Endometrial microvascular endothelial cells (primary cell): Measurements from ENCODE around the gene AMT. TPM values are rescaled to one million over a fixed set of nuclear protein-coding genes. Genes with fewer than 3 reads are reported as not detected.
"Not testable (repeated sequence)": the region's sequence is repeated elsewhere in the genome, so short reads cannot be mapped to it uniquely, and the experiment has no call there.

Experiments
- in situ Hi-C: cut with HindIII; loops from 2 replicates; pipeline ENCODE4 v1.10.0; 2017; ENCODE audit warnings: low sequenced_read_pairs, low pct_unique_long_range_greater_than_20kb; ENCODE audit errors: inconsistent ontology term
- total RNA-seq: library from RNA; depleted of rRNA; stranded (reverse); fragments of >200 nt; gene quantifications from one replicate; pipeline ENCODE4 v1.2.3, GENCODE V29; 2015; ENCODE audit errors: inconsistent ontology term

Gene AMT
- total RNA-seq, 1 donor from 2014 or later = not detected

DNA sequence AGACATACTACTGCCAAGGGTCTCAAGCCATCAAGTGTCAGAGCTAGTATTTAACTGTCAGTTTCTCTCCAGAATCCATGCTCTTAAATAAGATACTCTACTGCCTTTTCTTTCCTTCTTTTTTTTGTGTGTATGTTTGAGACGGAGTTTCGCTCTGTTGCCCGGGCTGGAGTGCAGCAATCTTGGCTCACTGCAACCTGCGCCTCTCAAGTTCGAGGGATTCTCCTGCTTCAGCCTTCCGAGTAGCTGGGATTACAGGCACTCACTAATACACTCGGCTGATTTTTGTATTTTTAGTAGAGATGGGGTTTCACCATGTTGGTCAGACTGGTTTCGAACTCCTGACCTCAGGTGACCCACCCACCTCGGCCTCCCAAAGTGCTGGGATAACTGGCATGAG is 16.7 kb downstream of the AMT start:
- in situ Hi-C loops = not testable (repeated sequence)

DNA sequence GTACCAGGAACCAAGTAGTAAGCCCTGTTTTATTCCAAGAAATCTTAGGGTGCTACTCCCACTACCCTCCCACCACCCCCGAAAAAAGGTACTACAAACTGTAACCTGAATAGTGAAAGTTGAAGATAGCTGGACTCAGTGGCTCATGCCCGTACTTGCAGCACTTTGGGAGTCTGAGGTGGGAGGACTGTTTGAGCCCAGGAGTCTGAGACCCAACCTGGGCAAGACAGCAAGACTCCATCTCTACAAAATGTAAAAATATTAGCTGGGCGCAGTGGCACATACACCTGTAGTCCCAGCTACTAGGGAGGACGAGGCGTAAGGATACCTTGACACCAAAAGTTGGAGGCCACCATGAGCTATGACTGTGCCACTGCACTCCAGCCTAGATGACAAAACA is 18.4 kb downstream of the AMT start:
- in situ Hi-C loops = no loop called here

DNA sequence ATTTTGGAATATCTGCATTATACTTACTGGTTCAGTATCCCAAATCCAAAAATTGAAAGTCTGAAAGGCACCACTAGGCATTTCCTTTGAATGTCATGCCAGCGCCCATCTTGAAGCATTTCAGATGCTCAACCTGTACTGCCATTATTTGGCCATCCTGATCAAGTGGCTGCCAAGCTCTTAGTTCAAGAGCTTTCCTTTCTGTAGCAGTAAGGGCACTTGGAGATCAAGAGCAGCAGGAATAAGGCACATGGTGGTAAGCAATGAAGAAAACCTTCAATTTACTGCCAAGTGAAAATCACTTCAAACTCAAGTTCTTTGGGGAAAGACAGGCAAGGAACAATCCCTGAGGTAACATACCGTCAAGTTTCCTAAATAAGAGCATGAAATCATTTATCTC is 20.5 kb downstream of the AMT start:
- in situ Hi-C loops = no loop called here

DNA sequence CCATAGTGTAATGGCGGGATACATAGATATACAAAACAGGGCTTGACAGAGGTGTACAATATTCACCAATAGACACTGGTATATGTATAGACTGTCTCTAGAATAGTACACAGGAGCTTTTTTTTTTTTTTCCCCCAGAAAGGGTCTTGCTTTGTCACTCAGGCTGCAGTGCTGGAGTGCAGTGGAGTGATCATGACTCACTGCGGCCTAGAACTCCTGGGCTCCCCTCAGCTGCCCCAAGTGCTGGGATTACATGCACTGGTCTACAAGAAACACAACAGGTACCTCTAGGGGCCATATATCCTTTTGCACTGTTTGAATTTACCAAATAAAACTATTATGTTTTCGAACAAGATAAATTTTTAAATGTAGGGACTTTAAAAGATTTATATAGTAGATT is 22.8 kb downstream of the AMT start:
- in situ Hi-C loops = no loop called here

DNA sequence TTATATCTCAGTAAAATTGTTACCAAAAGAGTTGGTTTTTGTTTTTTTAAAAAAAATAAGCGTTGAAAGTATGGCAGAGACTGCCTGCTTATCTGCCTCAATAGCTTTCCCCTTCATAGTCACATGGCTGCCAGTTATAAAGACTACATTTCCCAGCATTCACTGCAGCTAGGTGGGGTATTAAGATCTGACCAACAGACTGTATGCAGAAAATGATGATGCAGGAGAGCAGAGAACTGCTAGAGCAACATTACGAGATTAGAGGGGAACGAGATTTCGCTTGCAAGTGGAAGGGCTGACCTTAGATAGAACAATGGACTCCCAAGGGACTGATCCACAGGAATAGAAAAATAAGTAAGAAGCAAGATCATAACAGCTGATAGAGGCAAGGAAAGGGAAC is 24.8 kb downstream of the AMT start:
- in situ Hi-C loops = no loop called here

DNA sequence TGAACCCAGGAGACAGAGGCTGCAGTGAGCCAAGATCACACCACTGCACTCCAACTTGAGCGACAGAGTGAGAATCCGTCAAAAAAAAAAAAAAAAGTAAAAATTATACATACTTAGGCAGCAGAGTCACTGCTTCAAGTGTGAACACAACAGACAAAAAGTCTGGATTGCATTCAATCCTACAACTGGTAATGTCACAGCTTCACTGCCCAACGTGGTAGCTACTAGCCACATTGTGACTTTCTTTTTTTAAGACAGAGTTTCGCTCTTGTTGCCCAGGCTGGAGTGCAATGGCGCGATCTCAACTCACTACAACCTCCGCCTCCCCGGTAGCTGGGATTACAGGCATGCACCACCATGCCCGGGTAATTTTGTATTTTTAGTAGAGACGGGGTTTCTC is 31.0 kb downstream of the AMT start:
- in situ Hi-C loops = not testable (repeated sequence)

DNA sequence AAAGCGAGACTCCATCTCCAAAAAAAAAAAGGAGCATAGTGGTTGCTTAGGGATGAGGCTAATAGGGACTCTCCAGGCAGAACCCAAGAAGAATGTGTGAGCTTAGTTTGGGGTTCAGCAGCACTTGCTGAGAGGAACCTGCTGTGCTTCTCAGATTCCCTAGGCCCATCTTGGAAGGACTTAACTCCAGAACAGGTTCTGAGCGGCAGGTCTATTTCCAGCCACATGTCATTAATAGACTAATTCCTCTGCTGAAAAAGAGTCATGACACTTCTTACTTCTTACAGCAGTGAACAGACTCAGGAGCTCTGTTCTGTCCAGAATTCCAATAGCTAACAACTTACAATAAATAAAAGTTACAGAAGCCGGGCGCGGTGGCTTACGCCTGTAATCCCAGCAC is 33.0 kb downstream of the AMT start:
- in situ Hi-C loops = no loop called here

DNA sequence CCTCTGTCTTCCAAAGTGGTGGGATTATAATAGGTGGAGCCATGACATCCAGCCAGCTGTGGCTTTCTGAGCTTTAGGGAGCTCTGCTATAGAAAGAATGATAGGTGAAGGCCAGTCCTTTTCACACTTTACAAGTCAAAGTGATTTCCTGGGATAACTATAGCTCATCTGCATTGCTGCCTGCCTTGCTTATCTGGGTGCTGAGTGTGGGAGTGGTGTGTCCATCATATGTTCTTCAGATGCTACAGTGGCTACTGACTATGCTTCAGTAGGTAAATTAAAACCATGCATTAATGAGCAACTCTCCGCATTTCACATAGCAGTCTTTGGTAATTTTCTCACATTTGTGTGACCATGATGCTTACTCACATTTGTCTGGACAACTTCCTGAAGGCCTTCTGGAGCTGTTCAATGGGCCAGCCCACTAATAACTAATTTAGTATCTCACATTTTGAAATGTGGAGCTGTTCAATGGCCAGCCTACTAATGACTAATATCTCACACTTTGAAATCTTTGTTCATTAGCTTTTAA is 33.9 kb downstream of the AMT start:
- in situ Hi-C loops = no loop called here

DNA sequence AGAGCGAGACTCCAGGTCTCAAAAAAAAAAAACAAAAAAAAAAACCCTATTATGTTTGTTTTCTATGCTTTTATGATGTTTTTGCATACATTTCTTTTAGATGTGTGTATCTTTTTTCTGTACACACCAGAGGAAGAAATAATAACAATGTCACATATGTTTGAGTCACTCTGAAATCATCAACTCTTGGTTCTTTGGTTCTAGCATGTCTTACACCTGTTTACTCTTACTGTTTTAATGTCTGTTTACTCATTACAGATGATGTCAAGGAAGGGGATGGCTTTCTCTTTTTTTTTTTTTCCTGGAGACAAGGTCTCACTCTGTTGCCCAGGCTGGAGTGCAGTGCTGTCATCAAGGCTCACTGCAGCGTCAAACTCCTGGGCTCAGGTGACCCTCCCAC is 34.6 kb downstream of the AMT start:
- in situ Hi-C loops = no loop called here

DNA sequence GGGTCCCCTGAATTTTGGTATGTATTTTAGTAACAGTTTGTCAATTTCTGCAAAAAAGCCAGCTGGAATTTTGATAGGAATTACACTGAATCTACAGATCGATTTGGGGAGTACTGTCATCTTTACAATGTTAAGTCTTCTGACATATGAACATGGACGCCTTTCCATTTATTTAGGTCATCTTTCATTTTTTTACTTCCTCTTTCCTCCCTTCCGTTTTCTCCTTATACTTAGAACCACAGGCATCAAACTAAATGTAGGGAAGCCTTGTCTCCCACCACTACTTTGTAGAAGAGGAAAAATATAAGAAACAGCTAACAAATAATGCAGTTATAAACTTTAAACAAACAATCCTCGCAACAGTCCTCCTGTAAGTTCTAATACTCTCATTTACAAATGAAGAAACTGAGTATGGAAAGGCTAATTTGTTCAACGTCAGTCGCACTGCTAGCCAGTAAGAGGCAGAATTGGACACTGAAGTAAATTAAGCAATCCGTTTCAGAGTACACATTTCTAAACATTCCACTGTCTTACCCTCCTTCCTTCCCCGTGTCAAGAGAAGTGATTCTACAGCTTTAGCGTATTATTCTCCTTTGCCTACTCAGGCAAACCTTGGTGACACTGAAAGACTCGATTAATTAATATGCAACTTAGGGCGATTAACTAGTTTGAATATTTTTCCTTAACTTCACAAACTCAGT is 36.1 kb downstream of the AMT start:
- in situ Hi-C loops = no loop called here

DNA sequence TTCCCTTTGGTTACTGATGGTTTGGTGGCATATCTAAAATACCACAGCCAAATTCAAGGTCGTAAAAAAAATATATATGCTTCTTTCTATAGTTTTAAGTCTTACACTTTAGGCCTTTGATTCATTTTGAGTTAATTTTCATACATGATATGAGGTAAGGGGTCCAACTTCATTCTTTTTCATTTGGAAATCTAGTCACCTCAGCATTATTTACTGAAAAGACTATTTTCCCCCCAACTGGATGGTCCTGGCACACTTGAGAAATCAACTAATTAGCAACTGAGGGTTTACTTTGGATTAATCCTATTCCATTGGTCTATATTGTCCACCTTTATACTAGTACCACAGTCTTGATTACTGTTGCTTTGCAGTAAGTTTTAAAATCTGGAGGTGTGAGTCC is 36.7 kb downstream of the AMT start:
- in situ Hi-C loops = no loop called here

DNA sequence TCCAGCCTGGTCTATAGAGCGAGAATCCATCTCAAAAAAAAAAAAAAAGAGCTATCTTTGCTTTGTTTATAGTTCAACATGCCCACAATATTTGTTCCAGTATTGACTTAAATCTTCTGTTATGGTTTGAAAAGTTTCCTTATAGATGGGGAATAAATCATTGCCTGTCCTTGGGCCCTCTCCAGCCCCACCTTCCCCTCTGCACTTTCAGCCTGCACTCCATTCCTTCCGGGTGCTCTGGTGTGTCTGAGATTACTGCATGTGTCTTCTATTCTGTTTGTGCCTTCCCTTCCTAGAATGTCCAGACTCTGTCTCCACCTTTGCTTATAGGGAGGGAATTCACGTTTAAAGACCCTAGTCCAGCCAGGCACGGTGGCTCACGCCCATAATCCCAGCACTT is 38.9 kb downstream of the AMT start:
- in situ Hi-C loops = no loop called here

DNA sequence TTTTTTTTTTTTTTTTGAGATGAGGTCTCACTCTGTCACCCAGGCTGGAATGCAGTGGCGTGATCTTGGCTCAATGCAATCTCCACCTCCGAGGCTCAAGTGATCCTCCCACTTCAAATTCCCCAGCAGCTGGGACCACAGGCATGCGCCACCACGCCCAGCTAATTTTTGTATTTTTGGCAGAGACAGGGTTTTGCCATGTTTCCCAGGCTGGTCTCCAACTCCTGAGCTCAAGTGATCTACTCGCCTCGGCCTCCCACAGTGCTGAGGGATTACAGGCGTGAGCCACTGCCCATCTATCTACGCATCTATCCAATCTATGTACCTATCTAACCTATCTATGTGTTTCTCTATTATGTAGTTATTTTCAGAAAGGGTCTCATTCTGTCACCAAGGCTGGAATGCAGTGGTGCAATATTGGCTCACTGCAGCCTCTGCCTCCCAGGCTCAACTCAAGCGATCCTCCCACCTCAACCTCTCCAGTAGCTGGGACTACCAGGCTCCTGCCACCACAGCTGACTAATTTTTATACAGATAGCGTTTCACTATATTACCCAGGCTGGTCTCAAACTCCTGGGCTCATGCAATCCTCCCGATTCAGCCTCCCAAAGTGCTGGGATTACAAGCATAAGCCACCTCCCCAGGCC is 43.9 kb downstream of the AMT start:
- in situ Hi-C loops = no loop called here

DNA sequence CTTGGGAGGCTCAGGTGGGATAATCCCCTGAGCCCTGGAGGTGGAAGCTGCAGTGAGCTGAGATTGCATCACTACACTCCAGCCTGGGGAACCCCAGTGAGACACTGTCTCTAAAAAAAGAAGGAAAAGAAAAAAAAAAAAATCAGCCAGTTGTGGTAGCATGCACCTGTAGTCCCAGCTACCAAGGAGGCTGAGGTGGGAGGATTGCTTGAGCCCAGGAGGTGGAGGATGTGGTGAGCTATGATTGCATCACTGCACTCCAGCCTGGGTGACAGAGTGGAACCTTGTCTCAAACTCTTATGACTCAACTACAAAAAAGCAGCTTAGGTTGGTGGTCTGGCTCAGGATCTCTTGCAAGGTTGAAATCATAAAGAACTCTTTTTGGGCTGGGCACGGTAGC is 44.8 kb downstream of the AMT start:
- in situ Hi-C loops = no loop called here

DNA sequence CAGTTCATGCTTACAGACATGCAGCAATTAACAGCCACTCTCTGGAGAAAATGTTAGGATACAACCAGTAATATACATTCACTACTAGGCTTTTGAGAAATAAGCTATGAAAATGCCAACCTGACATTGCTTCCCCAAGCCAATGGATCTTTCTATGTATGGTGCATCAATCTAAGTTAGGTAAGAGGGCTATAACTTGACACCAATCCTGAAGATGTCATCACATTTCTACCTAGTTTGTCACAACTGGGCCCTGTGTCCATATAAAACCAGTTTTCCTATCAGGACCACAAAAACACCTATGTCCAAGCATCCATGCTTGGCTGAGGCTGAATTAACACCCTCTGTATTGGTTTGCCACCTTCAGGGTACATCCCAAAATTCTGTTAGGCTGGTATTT is 50.3 kb downstream of the AMT start:
- in situ Hi-C loops = no loop called here

DNA sequence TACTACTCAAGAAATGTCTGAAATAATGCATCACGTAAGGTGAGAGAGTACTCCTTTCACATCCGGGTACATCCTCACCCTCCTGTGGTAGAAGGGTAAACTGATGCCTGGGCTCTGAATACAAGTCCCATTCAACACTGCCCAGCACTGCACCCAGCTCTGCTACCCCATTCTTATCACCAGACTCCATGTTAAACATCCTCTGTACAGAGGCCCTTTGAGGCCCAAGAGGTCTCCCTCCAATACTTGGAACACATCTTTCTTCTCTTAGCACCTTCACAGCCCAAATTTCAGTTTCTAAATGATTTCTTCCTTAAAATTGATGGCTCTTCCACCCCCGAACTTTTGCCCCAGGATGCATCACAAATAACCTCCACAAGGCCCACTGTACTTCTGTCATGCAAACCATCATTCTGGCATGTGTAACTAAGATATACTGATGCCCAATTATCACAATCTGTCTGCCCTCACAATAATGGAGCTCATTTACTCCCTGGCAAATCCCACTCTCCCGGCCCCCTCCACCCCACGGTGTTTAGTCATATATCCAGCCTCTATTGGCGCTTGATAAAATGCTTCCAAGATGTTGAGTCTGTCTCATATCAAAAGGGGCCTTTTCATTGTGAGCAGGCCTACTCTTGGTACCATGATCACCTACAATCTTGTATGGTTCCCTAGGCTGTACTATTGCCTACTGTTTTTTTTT is 51.5 kb downstream of the AMT start:
- in situ Hi-C loops = no loop called here
